ENCODE data around the gene SPEN. TPM values are rescaled to one million over a fixed set of nuclear protein-coding genes. Genes with fewer than 3 reads are reported as not detected.

The SPEN gene
- total and polyA plus RNA-seq, 2 of the 13 experiments (the other 11 are each of a cell fraction or from before 2014, with no cell fraction given) = 4.8 to 14.0 TPM

- TF ChIP-seq PRDM15 (CRISPR knock-in tag; IDR thresholded peaks at IDR 0.05) (no peak), TRIM24 (CRISPR knock-in tag; IDR thresholded peaks at IDR 0.05) (no peak), ZNF558 (CRISPR knock-in tag; IDR thresholded peaks at IDR 0.05; ENCODE audit: borderline replicate concordance) (peak; percentile 13; the same call in 1 of the 2 replicates), ZNF589 (CRISPR knock-in tag; conservative IDR thresholded peaks at IDR 0.05) (no peak), NONO (IDR thresholded peaks at IDR 0.05) (no peak), NONO (CRISPR knock-in tag; conservative IDR thresholded peaks at IDR 0.05) (peak; percentile 78; the same call in 1 of the 2 replicates), PRMT3 (CRISPR knock-in tag; IDR thresholded peaks at IDR 0.05; ENCODE audit: borderline replicate concordance, low read depth) (peak; percentile 56), ZNF597 (CRISPR knock-in tag; IDR thresholded peaks at IDR 0.05) (no peak), ZNF383 (CRISPR knock-in tag; IDR thresholded peaks at IDR 0.05; ENCODE audit: borderline replicate concordance) (no peak), POGZ (CRISPR knock-in tag; IDR thresholded peaks at IDR 0.05) (peak; percentile 40; the same call in 1 of the 2 replicates), CHD4 (IDR thresholded peaks at IDR 0.05; ENCODE audit: borderline replicate concordance, low read length) (no peak), SETDB1 (CRISPR knock-in tag; IDR thresholded peaks at IDR 0.05; ENCODE audit: borderline replicate concordance) (no peak), AGO1 (IDR thresholded peaks at IDR 0.05; ENCODE audit: low read depth, low read length, poor library complexity, severe bottlenecking) (no peak), DNMT3B (CRISPR knock-in tag; conservative IDR thresholded peaks at IDR 0.05) (no peak), ZNF512 (CRISPR knock-in tag; IDR thresholded peaks at IDR 0.05) (no peak), LBX2 (CRISPR knock-in tag; IDR thresholded peaks at IDR 0.05; ENCODE audit: borderline replicate concordance) (no peak), ZNF580 (CRISPR knock-in tag; IDR thresholded peaks at IDR 0.05; ENCODE audit: borderline replicate concordance, low read depth) (peak; percentile 33; the same call in 1 of the 2 replicates), DRAP1 (CRISPR knock-in tag; IDR thresholded peaks at IDR 0.05) (peak; percentile 56; the same call in 1 of the 2 replicates), SAP130 (CRISPR knock-in tag; IDR thresholded peaks at IDR 0.05; ENCODE audit: low read depth) (peak; percentile 56), THAP11 (CRISPR knock-in tag; IDR thresholded peaks at IDR 0.05) (peak; percentile 51; the same call in 1 of the 2 replicates), KAT7 (CRISPR knock-in tag; IDR thresholded peaks at IDR 0.05; ENCODE audit: borderline replicate concordance) (no peak), SNAI1 (CRISPR knock-in tag; IDR thresholded peaks at IDR 0.05; ENCODE audit: borderline replicate concordance) (peak; percentile 69; the same call in 1 of the 2 replicates)
Measured at GRCh38 chr1:15847100-15847892, at the start of gene SPEN (continued).
